Fibroblast of villous mesenchyme (primary cell): ENCODE results near the gene CLDN25. TPM values are rescaled to one million over a fixed set of nuclear protein-coding genes. Genes with fewer than 3 reads are reported as not detected.
"Not testable (repeated sequence)": the region's sequence is repeated elsewhere in the genome, so short reads cannot be mapped to it uniquely, and the experiment has no call there.

Source experiments
- DNase-seq: peaks from one replicate; pipeline ENCODE4 v3.0.0-alpha.2; 2010; ENCODE audit warnings: low read depth
- H3K4me3 ChIP-seq: 2 replicates; pipeline ENCODE4 v1.5.1; 2011; ENCODE audit warnings: low read depth, mild to moderate bottlenecking, low read length
- total RNA-seq: library from RNA; depleted of rRNA; stranded (reverse); fragments of >200 nt; gene quantifications from 2 replicates; pipeline ENCODE4 v1.2.3, GENCODE V29; 2012
- TF ChIP-seq, protein P1 (sequence below): IDR thresholded peaks from 2 replicates; pipeline ENCODE4 v1.5.1; 2012; ENCODE audit warnings: low read depth, mild to moderate bottlenecking, low read length; ENCODE audit not compliant: insufficient read depth

The CLDN25 gene
- total RNA-seq, result not detected in 2 replicates

DNA sequence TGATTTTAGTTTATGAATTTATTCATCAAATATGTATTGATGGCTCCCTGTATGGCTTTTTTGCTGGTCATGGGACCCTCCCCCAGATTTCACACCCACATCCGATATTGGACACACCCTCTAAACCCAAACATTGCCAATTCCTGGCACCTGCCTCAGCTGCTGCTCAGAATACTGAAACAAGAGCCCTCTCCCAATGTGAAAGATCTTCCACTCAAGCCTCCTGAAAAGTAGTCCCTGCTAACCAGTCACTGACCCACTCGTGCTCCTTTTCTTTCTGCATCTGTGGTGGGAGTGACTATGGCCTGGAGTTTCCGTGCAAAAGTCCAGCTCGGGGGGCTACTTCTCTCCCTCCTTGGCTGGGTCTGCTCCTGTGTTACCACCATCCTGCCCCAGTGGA is at the start of gene CLDN25:
Gene CLDN25 (plus strand): TSS at position 301 of the 400 bp plus-strand sequence. CDS start 0 bp downstream, at position 301.
- H3K4me3 ChIP-seq, result no peak within 1 kb of the TSS
- DNase-seq, result no peak
- TF ChIP-seq, protein P1, sequence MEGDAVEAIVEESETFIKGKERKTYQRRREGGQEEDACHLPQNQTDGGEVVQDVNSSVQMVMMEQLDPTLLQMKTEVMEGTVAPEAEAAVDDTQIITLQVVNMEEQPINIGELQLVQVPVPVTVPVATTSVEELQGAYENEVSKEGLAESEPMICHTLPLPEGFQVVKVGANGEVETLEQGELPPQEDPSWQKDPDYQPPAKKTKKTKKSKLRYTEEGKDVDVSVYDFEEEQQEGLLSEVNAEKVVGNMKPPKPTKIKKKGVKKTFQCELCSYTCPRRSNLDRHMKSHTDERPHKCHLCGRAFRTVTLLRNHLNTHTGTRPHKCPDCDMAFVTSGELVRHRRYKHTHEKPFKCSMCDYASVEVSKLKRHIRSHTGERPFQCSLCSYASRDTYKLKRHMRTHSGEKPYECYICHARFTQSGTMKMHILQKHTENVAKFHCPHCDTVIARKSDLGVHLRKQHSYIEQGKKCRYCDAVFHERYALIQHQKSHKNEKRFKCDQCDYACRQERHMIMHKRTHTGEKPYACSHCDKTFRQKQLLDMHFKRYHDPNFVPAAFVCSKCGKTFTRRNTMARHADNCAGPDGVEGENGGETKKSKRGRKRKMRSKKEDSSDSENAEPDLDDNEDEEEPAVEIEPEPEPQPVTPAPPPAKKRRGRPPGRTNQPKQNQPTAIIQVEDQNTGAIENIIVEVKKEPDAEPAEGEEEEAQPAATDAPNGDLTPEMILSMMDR, result no peak

DNA sequence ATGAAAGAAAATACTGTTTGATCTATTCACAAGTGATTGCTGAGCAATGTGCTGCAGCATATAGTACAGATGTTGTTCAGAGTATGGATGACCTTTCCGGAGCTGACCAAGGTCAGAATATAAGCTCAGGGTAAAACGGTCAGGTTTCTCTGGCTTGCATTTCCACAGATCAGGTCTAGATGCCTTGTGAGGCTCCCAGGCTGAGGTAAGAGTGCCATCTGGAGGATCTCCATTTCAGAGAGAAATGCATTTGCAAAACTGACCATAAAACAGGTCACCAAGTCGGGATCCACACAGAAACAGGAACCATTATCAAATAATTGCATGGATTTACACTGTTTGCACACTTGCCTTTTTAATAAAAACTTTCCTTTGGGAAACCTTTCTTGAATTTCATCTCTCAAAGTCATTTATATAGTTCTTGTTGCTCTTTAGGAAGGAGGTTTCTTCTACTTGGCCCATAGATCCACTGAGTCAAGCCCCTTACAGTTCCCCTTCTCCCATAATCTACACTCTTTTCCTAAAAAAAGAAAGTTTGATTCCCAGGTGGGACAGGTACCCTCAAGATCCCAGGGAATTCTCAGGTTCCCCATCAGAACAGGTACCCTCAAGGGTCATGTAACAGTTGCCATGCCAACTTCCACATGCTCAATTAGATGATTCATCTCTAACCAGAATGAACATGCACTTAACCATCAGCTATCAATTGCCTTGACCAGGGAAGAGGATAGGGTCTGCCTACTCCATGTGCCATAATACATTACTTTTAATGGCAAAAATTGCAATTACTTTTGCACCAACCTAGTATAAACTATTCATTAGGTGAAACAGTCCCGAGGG is 48.5 kb upstream of the CLDN25 start:
- TF ChIP-seq, protein P1, result peak; percentile 72
- H3K4me3 ChIP-seq, result no peak overlapping the region
- DNase-seq, result peak; percentile 74

DNA sequence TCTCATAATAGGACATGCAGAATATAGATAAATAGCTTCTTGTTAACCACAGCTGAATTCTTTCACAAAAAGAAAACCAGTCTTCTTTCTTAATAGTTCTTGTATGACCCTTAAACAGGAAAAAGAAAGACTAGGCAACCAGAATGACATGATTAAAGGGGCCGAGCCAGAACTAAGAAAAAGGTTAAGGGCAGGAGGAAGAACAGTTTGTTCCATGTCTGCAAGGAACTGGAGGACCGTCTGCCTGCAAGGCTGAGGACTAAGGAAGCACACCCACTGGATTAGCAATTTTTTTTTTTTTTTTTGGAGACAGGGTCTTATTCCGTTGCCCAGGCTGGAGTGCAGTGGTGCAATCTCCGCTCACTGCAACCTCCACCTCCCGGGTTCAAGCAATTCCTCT is 47.5 kb upstream of the CLDN25 start:
- TF ChIP-seq, protein P1, result no peak
- H3K4me3 ChIP-seq, result no peak overlapping the region
- DNase-seq, result no peak

DNA sequence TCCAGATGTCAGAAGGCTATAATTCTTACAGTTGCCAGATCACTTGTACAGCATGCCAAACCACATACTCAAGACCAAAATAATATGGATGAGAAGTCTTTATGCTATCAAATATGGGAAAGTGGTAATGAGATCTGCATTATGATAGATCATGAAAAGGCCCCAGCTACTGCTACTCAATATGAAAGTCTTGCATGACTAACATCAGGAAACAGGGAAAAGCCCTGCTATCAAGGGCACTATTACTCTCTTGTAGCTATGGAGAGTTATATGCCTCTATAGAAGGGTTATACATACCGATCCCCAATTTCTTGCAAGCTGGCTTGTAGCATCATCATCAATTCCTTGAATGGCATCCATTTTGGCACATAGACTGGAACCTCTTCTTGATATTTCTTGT is 43.3 kb upstream of the CLDN25 start:
- H3K4me3 ChIP-seq, result no peak overlapping the region
- peak; percentile 10 for DNase-seq

DNA sequence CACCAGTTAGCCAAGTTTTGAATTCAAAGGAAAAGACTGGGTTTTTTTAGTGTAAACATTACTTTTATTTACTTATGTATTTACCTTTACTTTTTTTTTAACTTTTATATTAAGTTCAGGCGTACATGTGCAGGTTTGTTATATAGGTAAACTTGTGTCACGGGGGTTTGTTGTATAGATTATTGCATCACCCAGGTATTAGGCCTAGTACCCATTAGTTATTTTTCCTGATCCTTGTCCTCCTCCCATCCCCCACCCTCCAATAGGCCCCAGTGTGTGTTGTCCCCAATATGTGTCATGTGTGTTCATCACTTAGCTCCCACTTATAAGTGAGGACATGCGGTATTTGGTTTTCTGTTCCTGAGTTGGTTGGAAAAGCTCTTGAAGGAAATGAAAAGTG is 26.7 kb upstream of the CLDN25 start:
- H3K4me3 ChIP-seq, result no peak overlapping the region
- TF ChIP-seq, protein P1, result no peak
- no peak for DNase-seq

More for the DNA sequence above, 43.3 kb upstream of the CLDN25 start:
- TF ChIP-seq, protein P1, result no peak

DNA sequence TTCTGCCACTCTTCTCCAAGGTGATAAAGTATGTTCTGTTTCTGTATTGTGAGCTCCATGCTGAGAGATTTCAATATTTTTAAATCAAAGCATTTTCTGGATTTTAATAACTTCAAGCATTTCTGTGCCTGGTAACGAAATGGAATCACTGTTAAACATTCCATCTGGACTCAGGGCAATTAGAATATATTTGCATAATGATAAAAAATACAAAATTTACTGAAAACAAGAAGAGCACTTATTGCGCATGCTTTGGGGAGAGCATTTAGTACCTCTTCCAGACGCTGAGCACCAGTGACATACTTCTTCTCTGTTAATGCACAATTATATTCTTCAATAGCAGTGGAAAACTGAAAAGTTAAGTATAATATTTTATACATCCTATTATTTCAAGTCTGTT is 19.4 kb upstream of the CLDN25 start:
- H3K4me3 ChIP-seq, result no peak overlapping the region
- TF ChIP-seq, protein P1, result no peak
- DNase-seq, result no peak

DNA sequence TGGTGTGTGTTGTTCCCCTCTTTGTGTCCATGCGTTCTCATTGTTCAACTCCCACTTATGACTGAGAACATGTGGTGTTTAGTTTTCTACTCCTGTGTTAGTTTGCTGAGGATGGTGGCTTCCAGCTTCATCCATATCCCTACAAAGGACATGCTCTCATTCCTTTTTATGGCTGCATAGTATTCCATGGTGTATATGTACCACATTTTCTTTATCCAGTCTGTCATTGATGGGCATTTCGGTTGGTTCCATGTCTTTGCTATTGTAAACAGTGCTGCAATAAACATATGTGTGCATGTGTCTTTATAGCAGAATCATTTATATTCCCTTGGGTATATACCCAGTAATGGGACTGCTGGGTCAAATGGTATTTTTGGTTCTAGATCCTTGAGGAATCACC is 16.6 kb upstream of the CLDN25 start:
- DNase-seq, H3K4me3 ChIP-seq: not testable (repeated sequence)
